Measurements from ENCODE around the gene SPRED1.

SPRED1 gene

GRCh38 chr15:38367476-38367875 is 114.8 kb downstream of the SPRED1 start:
- no peak for DNase-seq (ENCODE audit: low read depth in 1 of 2, low spot score in 1 of 2)
- no peaks in the 10 kb centered on the region for H3K27me3 ChIP-seq (ENCODE audit: insufficient read depth, poor library complexity, severe bottlenecking)

DNA sequence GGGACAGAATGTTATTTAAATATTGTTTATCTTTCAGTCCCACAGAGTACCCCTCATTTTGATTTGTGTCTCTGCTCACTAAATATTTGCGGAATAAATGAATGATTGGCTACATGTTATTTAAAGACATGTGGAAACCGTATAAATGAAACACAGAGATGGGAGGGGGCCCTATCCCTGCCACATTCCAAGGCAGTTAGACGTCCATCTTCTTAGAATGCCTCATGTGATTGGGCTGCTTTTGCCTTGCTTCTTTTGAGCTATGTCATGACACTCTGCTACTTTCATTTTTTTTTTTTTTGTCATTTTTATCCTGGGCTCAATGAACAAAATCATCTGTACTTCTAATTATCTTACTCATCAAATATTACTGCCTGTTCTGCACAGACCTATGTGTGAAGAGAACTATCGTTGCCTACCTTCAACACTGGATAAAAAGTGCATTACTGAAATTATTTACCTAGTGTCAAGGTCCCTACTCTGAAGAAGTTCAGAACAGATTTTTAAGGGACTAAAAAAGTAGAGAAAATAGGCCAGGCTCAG is 117.4 kb downstream of the SPRED1 start:
- Histone ChIP-seq H3K27me3 (ENCODE audit: insufficient read depth, poor library complexity, severe bottlenecking) (no peaks in the 10 kb centered on the region), H3K4me3 (replicated peaks; ENCODE audit: insufficient read depth, low read length) (no peak overlapping the region), H3K27ac (replicated peaks) (no peak overlapping the region)
- no peak for DNase-seq (ENCODE audit: low read depth in 1 of 2, low spot score in 1 of 2)
- no peak for TF ChIP-seq POLR2AphosphoS5 (IDR thresholded peaks at IDR 0.05; ENCODE audit: low read depth)
- TF ChIP-seq SPI1 (IDR thresholded peaks at IDR 0.05; ENCODE audit: borderline replicate concordance, low read depth), result no peak

More at GRCh38 chr15:38367476-38367875, 114.8 kb downstream of the SPRED1 start:
- Histone ChIP-seq H3K27ac (replicated peaks) (no peak overlapping the region), H3K4me3 (replicated peaks; ENCODE audit: insufficient read depth, low read length) (no peak overlapping the region)
- no peak for TF ChIP-seq SPI1 (IDR thresholded peaks at IDR 0.05; ENCODE audit: borderline replicate concordance, low read depth)
- no peak for TF ChIP-seq GABPA (IDR thresholded peaks at IDR 0.05; ENCODE audit: low read depth)
- TF ChIP-seq, protein P1, sequence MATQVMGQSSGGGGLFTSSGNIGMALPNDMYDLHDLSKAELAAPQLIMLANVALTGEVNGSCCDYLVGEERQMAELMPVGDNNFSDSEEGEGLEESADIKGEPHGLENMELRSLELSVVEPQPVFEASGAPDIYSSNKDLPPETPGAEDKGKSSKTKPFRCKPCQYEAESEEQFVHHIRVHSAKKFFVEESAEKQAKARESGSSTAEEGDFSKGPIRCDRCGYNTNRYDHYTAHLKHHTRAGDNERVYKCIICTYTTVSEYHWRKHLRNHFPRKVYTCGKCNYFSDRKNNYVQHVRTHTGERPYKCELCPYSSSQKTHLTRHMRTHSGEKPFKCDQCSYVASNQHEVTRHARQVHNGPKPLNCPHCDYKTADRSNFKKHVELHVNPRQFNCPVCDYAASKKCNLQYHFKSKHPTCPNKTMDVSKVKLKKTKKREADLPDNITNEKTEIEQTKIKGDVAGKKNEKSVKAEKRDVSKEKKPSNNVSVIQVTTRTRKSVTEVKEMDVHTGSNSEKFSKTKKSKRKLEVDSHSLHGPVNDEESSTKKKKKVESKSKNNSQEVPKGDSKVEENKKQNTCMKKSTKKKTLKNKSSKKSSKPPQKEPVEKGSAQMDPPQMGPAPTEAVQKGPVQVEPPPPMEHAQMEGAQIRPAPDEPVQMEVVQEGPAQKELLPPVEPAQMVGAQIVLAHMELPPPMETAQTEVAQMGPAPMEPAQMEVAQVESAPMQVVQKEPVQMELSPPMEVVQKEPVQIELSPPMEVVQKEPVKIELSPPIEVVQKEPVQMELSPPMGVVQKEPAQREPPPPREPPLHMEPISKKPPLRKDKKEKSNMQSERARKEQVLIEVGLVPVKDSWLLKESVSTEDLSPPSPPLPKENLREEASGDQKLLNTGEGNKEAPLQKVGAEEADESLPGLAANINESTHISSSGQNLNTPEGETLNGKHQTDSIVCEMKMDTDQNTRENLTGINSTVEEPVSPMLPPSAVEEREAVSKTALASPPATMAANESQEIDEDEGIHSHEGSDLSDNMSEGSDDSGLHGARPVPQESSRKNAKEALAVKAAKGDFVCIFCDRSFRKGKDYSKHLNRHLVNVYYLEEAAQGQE (IDR thresholded peaks at IDR 0.05; ENCODE audit: insufficient replicate concordance, low read depth), result no peak
- TF ChIP-seq CTCF (IDR thresholded peaks at IDR 0.05; ENCODE audit: insufficient read depth, low read length), result no peak
- TF ChIP-seq POLR2AphosphoS5 (IDR thresholded peaks at IDR 0.05; ENCODE audit: low read depth), result no peak

DNA sequence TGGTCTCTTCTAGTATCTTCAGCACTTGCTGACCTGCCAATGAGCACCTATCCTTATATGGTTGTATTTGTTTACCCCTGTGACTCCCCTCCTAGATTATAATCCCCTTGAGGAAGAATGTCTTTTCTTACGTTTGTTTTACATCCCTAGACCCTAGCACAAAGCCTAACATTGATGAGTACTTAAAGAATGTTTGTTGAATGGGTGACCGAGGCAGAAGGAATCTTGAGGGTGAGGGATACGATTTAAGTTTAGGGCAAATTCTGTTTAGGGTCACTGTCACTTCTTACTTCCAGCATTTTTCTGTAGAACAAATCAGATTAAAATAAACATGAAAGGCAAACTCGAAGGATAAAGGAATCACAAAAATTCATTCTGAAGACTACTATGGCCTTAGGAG is 120.4 kb downstream of the SPRED1 start:
- H3K27me3 ChIP-seq (ENCODE audit: insufficient read depth, poor library complexity, severe bottlenecking), result peaks cover 4% of the 10 kb centered on the region
- DNase-seq (ENCODE audit: low read depth in 1 of 2, low spot score in 1 of 2), result no peak
- TF ChIP-seq SPI1 (IDR thresholded peaks at IDR 0.05; ENCODE audit: borderline replicate concordance, low read depth) (no peak), GABPA (IDR thresholded peaks at IDR 0.05; ENCODE audit: low read depth) (no peak), CTCF (IDR thresholded peaks at IDR 0.05; ENCODE audit: insufficient read depth, low read length) (no peak), POLR2AphosphoS5 (IDR thresholded peaks at IDR 0.05; ENCODE audit: low read depth) (no peak)
- TF ChIP-seq, protein P1 (IDR thresholded peaks at IDR 0.05; ENCODE audit: insufficient replicate concordance, low read depth), result no peak
- H3K4me3 ChIP-seq (replicated peaks; ENCODE audit: insufficient read depth, low read length), result no peak overlapping the region
- no peak overlapping the region for H3K27ac ChIP-seq (replicated peaks)

- Histone ChIP-seq H3K27me3 (ENCODE audit: insufficient read depth, poor library complexity, severe bottlenecking) (peaks cover 4% of the 10 kb centered on the region), H3K4me3 (replicated peaks; ENCODE audit: insufficient read depth, low read length) (no peak overlapping the region), H3K27ac (replicated peaks) (no peak overlapping the region)
- TF ChIP-seq CTCF (IDR thresholded peaks at IDR 0.05; ENCODE audit: insufficient read depth, low read length), result no peak
- TF ChIP-seq, protein P1 (IDR thresholded peaks at IDR 0.05; ENCODE audit: insufficient replicate concordance, low read depth), result no peak
- no peak for TF ChIP-seq POLR2AphosphoS5 (IDR thresholded peaks at IDR 0.05; ENCODE audit: low read depth)
- TF ChIP-seq GABPA (IDR thresholded peaks at IDR 0.05; ENCODE audit: low read depth), result no peak
- no peak for TF ChIP-seq SPI1 (IDR thresholded peaks at IDR 0.05; ENCODE audit: borderline replicate concordance, low read depth)
- DNase-seq (ENCODE audit: low read depth in 1 of 2, low spot score in 1 of 2), result no peak
Observed at GRCh38 chr15:38374029-38374428, 121.4 kb downstream of the SPRED1 start.

Data from HL-60 (cell line).